RWPE2 (cell line): ENCODE results near the gene HLA-A.
"Not testable (repeated sequence)": the region's sequence is repeated elsewhere in the genome, so short reads cannot be mapped to it uniquely, and the experiment has no call there.

Experiments
- ATAC-seq: fragments of 200-7000 bp; cut with Tn5 transposase; 3 replicates; pipeline ENCODE4 v1.9.1; 2021; ENCODE audit warnings: low read depth
- DNase-seq: peaks from one replicate; pipeline ENCODE4 v3.0.0-alpha.2; 2020; ENCODE audit warnings: low spot score
- H3K27ac ChIP-seq: fragments of 450-650 bp; 2 replicates; pipeline ENCODE4 v1.5.1; 2017; ENCODE audit warnings: mild to moderate bottlenecking; ENCODE audit not compliant: poor library complexity, severe bottlenecking
- H3K27me3 ChIP-seq: fragments of 250-450 bp; sonication (Bioruptor Pico); 2 replicates; pipeline ENCODE4 v1.5.1; 2021; ENCODE audit warnings: mild to moderate bottlenecking, moderate library complexity; ENCODE audit not compliant: insufficient read depth, poor library complexity, severe bottlenecking
- H3K36me3 ChIP-seq: fragments of 250-450 bp; sonication (Bioruptor Pico); 2 replicates; pipeline ENCODE4 v1.5.1; 2020; ENCODE audit warnings: low read depth, mild to moderate bottlenecking, moderate library complexity
- H3K4me1 ChIP-seq: fragments of 250-450 bp; sonication (Bioruptor Pico); 2 replicates; pipeline ENCODE4 v1.5.1; 2021; ENCODE audit warnings: mild to moderate bottlenecking, moderate library complexity; ENCODE audit not compliant: insufficient read depth, poor library complexity, severe bottlenecking
- H3K4me3 ChIP-seq: fragments of 250-450 bp; sonication (Bioruptor Pico); 2 replicates; pipeline ENCODE4 v1.5.1; 2021; ENCODE audit warnings: mild to moderate bottlenecking, moderate library complexity; ENCODE audit not compliant: severe bottlenecking
- H3K9me3 ChIP-seq: fragments of 250-450 bp; sonication (Bioruptor Pico); 2 replicates; pipeline ENCODE4 v1.5.1; 2021; ENCODE audit warnings: mild to moderate bottlenecking, moderate library complexity; ENCODE audit not compliant: severe bottlenecking
- TF ChIP-seq, protein P1 (sequence below): fragments of 450-650 bp; IDR thresholded peaks from one replicate; pipeline ENCODE4 v1.5.1; 2017; ENCODE audit warnings: mild to moderate bottlenecking, moderate library complexity; ENCODE audit not compliant: poor library complexity, severe bottlenecking

Gene HLA-A

DNA sequence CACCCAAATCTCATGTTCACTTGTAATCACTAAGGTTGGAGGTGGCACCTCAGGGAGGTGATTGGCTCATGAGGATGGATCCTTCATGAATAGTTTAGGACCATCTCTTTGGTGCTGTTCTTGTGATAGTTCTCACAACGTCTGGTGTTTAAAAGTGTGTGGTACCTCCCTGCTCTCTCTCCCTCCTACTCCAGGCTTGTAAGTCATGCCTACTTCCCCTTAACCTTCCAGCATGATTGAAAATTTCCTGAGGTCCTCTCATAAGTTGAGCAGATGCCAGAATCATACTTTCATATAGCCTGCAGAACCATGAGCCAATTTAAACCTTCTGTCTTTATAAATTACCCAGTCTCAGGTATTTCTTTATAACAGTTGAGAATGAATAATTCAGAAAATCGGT, 16.6 kb downstream of the HLA-A start:
- TF ChIP-seq, protein P1, sequence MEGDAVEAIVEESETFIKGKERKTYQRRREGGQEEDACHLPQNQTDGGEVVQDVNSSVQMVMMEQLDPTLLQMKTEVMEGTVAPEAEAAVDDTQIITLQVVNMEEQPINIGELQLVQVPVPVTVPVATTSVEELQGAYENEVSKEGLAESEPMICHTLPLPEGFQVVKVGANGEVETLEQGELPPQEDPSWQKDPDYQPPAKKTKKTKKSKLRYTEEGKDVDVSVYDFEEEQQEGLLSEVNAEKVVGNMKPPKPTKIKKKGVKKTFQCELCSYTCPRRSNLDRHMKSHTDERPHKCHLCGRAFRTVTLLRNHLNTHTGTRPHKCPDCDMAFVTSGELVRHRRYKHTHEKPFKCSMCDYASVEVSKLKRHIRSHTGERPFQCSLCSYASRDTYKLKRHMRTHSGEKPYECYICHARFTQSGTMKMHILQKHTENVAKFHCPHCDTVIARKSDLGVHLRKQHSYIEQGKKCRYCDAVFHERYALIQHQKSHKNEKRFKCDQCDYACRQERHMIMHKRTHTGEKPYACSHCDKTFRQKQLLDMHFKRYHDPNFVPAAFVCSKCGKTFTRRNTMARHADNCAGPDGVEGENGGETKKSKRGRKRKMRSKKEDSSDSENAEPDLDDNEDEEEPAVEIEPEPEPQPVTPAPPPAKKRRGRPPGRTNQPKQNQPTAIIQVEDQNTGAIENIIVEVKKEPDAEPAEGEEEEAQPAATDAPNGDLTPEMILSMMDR, result no peak
- Histone ChIP-seq H3K4me1 (peaks cover under 1% of the 10 kb centered on the region), H3K36me3 (no peaks in the 10 kb centered on the region), H3K4me3 (no peak overlapping the region), H3K27ac (no peak overlapping the region), H3K9me3 (no peaks in the 10 kb centered on the region), H3K27me3 (no peaks in the 10 kb centered on the region)
- ATAC-seq (no peak), DNase-seq (no peak)

DNA sequence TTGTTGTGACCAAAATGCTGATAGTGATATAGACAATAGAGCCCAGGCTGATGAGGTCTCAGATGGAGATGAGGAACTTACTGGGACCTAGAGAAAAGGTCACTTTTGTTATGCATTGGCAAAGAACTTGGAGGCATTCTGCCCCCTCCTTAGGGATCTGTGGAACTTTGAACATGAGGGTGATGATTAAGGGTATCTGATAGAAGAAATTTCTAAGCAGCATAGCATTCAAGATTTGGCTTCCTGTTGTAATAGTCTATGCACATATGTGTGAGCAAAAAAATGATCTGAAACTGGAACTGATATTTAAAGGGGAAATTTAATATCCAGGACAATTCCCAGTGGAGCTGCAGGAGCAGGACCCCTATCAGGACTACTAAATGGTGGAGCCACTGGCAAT, 17.1 kb downstream of the HLA-A start:
- H3K27me3 ChIP-seq, result no peaks in the 10 kb centered on the region
- no peaks in the 10 kb centered on the region for H3K36me3 ChIP-seq
- H3K4me3 ChIP-seq, result no peak overlapping the region
- peaks cover 4% of the 10 kb centered on the region for H3K4me1 ChIP-seq
- TF ChIP-seq, protein P1, result no peak
- H3K27ac ChIP-seq, result no peak overlapping the region
- H3K9me3 ChIP-seq, result no peaks in the 10 kb centered on the region
- ATAC-seq, result no peak
- DNase-seq, result no peak

DNA sequence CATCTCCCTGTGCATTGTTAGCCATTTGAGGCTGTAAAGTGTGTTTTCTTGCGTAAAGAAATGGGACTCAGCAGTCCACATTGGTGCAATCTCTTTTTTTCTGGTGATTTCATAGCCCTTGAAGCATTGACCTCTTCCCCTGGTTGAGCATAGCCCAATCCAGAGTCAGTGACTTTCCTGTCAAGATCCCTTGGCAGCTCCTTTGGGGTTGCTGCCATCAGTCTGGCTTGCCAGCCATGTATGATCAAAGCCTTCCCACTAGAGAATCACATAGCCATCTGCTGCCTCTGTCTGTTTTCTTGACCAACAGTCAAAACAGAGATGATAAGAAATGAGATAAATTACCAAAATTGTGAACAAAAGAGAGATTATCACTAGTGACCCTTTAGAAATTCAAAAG, 19.6 kb downstream of the HLA-A start:
- H3K27ac ChIP-seq, result no peak overlapping the region
- no peak overlapping the region for H3K4me3 ChIP-seq
- H3K9me3 ChIP-seq, result no peaks in the 10 kb centered on the region
- no peaks in the 10 kb centered on the region for H3K36me3 ChIP-seq
- ATAC-seq (no peak), DNase-seq (no peak)
- H3K4me1 ChIP-seq, result peaks cover 27% of the 10 kb centered on the region
- TF ChIP-seq, protein P1, result no peak
- no peaks in the 10 kb centered on the region for H3K27me3 ChIP-seq

DNA sequence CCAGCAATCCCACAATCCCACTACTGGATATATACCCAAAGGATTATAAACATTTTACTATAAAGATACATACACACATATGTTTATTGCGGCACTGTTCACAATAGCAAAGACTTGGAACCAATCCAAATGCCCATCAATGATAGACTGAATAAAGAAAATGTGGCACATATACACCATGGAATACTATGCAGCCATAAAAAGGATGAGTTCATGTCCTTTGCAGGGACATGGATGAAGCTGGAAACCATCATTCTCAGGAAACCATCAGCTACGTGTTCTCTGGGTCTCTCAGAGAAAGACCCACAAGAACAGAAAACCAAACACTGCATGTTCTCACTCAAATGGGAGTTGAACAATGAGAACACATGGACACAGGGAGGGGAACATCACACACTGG, 21.4 kb downstream of the HLA-A start:
- not testable (repeated sequence) for H3K4me3 ChIP-seq, DNase-seq, H3K27me3 ChIP-seq, H3K36me3 ChIP-seq, ATAC-seq, H3K9me3 ChIP-seq
- Histone ChIP-seq H3K27ac (peak overlapping the region; percentile 94), H3K4me1 (peaks cover 45% of the 10 kb centered on the region)

DNA sequence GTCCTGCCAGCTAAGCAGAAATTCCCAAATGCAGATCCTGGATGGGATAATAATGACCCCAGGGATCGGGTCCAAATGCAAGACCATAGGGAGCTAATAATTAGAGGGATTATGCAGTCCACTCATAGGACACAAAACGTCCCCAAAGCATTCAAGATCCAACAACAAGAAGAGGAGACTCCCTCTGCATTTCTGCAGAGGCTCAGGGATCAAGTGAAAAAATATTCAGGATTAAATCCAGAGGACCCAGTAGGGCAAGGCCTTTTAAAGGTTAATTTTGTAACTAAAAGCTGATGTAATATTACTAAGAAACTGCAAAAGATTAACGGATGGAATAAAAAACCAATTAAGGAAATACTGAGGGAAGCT, 22.2 kb downstream of the HLA-A start:
- ATAC-seq (no peak), DNase-seq (no peak)
- Histone ChIP-seq H3K4me1 (peaks cover 48% of the 10 kb centered on the region), H3K4me3 (no peak overlapping the region), H3K27ac (peak overlapping the region; percentile 94), H3K9me3 (no peaks in the 10 kb centered on the region), H3K36me3 (no peaks in the 10 kb centered on the region), H3K27me3 (no peaks in the 10 kb centered on the region)
- TF ChIP-seq, protein P1, result no peak
